Stimulated activated naive B cell treated with anti-CD40 and anti-IgM and Interleukin-4, amounts not matched to agents 10 μg/mL and 1 μg/mL and 100 μg/mL, for 72 hours (primary cell): Measurements from ENCODE around the gene SMLR1.

Source experiments
- ATAC-seq, 2 donors: fragments of 150-1000 bp; cut with Tn5 transposase; replicated peaks; 2 replicates each; pipeline ENCODE4 v1.10.0; 2021; ENCODE audit warnings: moderate library complexity in 1 of 2
- DNase-seq: peaks from one replicate; pipeline ENCODE4 v3.0.0; 2021
- H3K27ac Mint-ChIP-seq: one replicate; pipeline ENCODE4 v1.8.0; 2022; ENCODE audit warnings: mild to moderate bottlenecking, mixed read lengths
- H3K27me3 Mint-ChIP-seq, 2 donors: one replicate each; pipeline ENCODE4 v1.8.0; 2022; ENCODE audit warnings: mixed read lengths in 2 of 2
- H3K36me3 Mint-ChIP-seq, 2 donors: one replicate each; pipeline ENCODE4 v1.8.0; 2022; ENCODE audit warnings: mixed read lengths in 2 of 2, mild to moderate bottlenecking in 1 of 2
- H3K4me1 Mint-ChIP-seq, 2 donors: one replicate each; pipeline ENCODE4 v1.8.0; 2022; ENCODE audit warnings: mixed read lengths in 2 of 2, mild to moderate bottlenecking in 1 of 2
- H3K4me3 Mint-ChIP-seq, 2 donors: one replicate each; pipeline ENCODE4 v1.8.0; 2022; ENCODE audit warnings: mild to moderate bottlenecking in 2 of 2, mixed read lengths in 2 of 2, moderate library complexity in 1 of 2
- H3K9me3 Mint-ChIP-seq, 2 donors: one replicate each; pipeline ENCODE4 v1.8.0; 2022; ENCODE audit warnings: mixed read lengths in 2 of 2, mild to moderate bottlenecking in 1 of 2

Gene SMLR1

GRCh38 chr6:130873746-130874145, 46.5 kb downstream of the SMLR1 start:
- no peak for ATAC-seq
- Mint-ChIP-seq H3K4me1 (peaks cover 11 to 18% of the 10 kb centered on the region in 2 donors), H3K4me3 (no peak overlapping the region), H3K27ac (no peak overlapping the region), H3K27me3 (no peaks in the 10 kb centered on the region), H3K36me3 (peaks cover 19% of the 10 kb centered on the region in 2 donors), H3K9me3 (no peaks in the 10 kb centered on the region)
- no peak for DNase-seq

GRCh38 chr6:130879826-130880225, 52.6 kb downstream of the SMLR1 start:
- no peak overlapping the region for H3K4me3 Mint-ChIP-seq
- no peak for ATAC-seq
- H3K36me3 Mint-ChIP-seq: peaks cover 18 to 19% of the 10 kb centered on the region in 2 donors
- DNase-seq: no peak
- H3K4me1 Mint-ChIP-seq: peaks cover 9 to 11% of the 10 kb centered on the region in 2 donors
- H3K27me3 Mint-ChIP-seq: no peaks in the 10 kb centered on the region
- no peak overlapping the region for H3K27ac Mint-ChIP-seq
- H3K9me3 Mint-ChIP-seq: no peaks in the 10 kb centered on the region

GRCh38 chr6:130882370-130882769, 55.2 kb downstream of the SMLR1 start:
- no peaks in the 10 kb centered on the region for H3K27me3 Mint-ChIP-seq
- no peaks in the 10 kb centered on the region for H3K9me3 Mint-ChIP-seq
- peaks cover 2 to 5% of the 10 kb centered on the region in 2 donors for H3K4me1 Mint-ChIP-seq
- ATAC-seq (no peak), DNase-seq (no peak)
- H3K4me3 Mint-ChIP-seq: no peak overlapping the region
- H3K36me3 Mint-ChIP-seq: peaks cover 21 to 28% of the 10 kb centered on the region in 2 donors
- H3K27ac Mint-ChIP-seq: peak overlapping the region; percentile 16

GRCh38 chr6:130885392-130886192, 58.4 kb downstream of the SMLR1 start:
- peaks cover 9 to 11% of the 10 kb centered on the region in 2 donors for H3K4me1 Mint-ChIP-seq
- ATAC-seq (peak; percentile 89 to 94), DNase-seq (peak; percentile 57)
- no peak overlapping the region for H3K27ac Mint-ChIP-seq
- no peak overlapping the region for H3K4me3 Mint-ChIP-seq
- no peaks in the 10 kb centered on the region for H3K9me3 Mint-ChIP-seq
- no peaks in the 10 kb centered on the region for H3K27me3 Mint-ChIP-seq
- peaks cover 24 to 31% of the 10 kb centered on the region in 2 donors for H3K36me3 Mint-ChIP-seq
